T-helper 2 cell (primary cell): ENCODE data around the gene DNHD1.

Experiments
- DNase-seq, 5 experiments: peaks; one replicate each; pipeline versions ENCODE4 v3.0.0 to v3.0.0-alpha.2; 2012 to 2022
- total RNA-seq, 2 donors: gene quantifications; one replicate each; lab custom pipeline; 2026; lab: John Stamatoyannopoulos, UW

The DNHD1 gene, protein sequence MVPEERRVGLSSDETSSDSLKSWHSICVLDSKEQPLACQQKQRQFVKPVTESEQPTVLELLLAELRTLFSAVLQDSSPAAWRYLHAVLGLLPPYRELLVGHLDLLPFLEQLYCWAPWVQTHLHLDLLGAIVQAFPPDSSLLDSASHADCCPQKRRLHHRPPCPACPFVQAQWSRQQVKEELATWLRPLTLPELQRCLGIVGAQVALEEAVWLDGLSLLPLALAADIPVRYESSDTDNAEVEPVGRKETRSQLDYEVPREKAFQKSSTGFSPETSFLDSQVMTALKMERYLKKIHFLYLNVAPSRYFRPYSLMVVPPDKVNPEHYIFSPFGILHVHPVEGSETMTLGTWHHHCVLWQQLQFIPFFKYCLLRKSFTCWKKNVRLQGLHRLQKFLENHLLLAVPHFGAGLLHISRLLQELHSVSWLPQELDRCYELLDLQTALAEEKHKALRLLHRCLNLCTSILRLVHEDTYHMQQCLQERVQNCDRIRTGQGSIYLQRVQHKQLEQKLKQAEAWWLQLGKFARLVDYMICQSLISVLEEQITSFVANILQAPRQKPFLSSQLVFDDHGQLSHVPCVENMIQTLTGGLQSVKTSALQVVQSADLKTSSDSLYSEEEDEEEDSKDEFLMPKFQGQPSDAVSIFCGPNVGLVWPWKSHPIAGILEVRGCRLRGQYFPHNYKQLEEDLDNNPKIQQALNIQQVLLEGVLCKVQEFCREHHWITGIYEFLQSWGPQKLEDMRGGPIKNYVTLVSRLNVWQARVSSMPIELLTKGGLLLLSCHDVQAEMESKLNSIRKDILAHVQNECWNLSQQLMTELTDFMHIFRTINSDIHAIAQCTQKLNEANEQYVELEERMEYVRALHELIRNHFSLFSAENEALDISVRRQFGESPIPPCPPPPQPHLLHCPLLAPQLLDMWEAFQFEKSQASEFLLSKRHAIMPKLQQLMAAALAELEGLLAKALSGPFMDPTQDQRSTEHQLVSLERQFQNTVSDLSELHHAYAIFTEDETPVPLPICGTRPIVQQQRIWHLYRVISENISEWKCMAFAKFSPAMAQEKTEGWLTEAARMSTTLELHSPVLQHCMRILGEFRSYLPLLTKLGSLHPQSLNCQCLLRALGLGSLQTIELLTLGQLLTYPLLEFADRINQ (N-terminal part only)
- 59.2 to 61.1 reads per million in 2 donors for total RNA-seq

DNA sequence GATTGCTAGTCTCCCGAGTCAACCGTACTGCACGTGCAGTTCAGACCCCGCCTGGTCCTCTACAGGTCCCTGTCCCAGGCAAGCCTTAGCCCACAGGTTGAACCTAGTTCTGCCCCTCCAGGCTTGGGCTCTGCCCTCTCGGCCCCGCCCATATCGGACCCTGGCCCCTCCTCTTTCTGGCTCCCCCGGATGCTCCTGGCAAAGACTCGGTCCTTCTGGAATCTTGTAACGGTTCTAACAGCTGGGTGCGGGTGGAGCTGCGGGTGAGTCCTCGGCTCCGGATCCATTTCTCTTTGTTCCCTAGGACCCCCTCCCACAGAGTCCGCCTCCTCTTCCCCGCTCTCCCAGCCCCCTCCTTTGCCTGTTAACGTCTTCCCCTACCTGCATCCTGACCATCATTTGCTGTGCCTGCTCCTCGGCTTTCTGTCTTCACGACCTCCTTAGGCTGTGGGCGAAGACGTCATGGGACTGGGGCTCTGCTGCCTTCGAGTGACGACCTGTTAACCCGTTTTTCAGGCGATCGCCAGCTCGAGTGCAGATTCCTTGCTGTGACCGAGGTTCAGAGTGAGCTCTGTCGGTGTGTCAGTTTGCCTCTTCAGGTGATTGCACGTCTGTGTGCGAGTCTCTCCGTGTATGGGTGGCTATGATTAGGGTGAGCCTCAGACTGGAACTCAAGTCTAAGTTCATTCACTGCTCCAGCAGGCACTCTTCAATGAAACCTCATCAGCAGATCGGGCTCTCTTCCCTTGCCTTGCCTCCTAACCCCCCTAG lies at the start of gene DNHD1:
Gene DNHD1, plus strand, starts transcription at position 212 of the 771 bp plus-strand sequence. CDS start 936 bp downstream, outside the sequence.
- no peak for DNase-seq

DNA sequence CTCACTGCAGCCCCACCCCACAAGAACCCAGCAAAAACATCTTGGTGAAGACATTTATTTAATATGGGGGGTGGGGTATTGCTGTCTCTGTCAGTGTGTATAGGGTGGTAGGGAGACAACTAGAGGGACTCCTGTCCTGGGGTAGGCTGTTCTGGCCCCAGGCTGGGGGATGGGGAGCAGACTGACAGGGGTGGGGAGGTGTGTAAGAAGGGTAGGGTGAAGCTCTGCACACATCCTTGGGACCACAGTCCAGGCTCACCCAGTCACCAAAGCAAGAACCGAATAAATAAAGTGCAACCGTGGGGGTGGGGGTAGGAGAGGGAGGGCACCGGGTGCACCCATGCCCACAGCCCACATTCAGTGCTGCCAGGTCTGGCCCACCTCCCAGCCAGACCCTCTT lies 48.5 kb upstream of the DNHD1 start:
- DNase-seq, result no peak

DNA sequence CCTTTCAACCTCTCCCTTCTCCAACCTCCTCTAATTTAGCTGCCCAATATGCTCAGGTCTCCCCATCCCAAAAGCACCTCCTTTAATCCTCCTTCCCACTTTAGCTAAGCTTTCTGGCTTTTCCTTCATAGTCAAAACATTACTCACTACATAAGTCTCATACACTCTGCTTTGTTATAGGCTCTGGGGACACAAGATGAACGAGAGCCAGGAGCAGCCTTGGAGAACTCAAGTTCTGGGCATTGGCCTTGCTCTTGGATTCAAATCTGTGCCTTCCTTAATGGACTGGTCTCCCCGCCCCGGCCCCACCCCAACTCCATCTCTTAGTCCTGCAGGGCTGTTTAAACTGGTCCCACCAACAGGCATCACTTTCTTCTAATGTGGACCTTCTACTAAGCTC lies 44.9 kb upstream of the DNHD1 start:
- DNase-seq, result no peak

DNA sequence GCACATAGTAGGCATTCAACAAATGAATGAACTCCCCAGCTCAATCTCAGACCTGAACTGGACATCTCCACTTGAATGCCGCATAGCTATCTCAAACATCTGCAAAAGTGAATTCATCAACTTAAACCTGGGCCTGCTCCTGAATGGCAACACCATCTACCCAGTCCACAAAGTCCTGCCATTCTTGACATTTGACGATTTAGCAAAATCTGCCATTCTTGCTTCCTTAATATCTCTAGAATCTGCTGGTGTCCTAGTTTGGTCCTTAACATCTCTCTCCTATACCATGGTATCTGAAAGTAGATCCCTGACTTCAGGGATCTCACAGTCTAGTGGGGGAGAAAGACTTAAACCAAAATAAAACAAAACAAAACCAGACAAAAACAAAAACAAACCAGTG lies 43.9 kb upstream of the DNHD1 start:
- no peak for DNase-seq

DNA sequence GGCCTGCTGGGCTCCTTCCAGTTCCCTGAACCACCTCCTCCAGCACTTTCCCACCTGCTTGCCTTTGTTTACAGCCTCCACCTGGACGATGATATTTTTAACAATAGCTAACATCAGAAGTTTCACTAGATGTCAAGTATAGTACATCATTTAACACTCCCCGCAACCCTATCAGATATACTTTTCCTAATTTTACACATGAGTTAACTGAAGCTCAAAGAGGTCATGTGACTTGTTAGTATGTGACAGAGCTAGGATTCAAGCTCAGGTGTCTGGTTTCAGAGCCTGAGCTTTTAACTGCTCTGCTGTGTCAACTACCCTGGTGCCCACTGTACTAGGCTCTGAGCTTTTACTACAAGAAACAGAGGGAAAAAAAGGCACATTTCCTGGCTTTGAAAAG lies 42.0 kb upstream of the DNHD1 start:
- no peak for DNase-seq

DNA sequence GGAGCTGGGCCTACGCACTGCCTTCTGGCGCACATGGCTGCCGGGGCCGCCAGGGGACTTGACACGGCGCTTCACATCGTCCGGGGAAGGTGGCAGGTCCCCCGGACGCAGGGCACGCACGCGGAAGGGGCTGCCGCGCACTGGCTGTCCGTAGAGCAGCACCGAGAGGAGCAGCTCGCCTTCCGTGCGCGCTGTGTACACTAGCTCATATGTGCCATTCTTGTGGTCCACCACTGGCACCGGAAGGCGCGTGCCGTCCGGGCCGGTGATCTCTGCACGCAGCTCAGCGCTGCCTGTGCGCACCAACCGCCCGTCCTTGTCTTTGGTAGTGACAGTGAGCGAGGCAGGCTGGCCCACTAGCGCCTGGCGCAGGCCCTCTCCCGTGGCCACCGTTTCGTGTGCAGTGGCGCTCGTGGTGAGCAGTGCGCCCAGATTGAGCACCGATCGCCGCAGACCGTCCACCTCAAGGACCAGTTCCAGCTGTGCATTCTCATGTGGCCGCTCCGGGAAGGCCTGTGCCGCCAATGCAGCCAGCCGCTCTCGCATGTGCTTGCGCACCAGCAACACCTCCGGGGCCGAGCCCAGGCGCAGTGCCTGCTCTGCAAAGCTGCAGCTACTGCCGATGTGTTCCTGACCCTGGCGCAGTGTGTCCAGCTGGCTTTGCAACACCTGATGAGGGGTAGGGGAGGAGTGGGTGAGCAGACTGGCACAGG lies 40.6 kb upstream of the DNHD1 start:
- no peak for DNase-seq

DNA sequence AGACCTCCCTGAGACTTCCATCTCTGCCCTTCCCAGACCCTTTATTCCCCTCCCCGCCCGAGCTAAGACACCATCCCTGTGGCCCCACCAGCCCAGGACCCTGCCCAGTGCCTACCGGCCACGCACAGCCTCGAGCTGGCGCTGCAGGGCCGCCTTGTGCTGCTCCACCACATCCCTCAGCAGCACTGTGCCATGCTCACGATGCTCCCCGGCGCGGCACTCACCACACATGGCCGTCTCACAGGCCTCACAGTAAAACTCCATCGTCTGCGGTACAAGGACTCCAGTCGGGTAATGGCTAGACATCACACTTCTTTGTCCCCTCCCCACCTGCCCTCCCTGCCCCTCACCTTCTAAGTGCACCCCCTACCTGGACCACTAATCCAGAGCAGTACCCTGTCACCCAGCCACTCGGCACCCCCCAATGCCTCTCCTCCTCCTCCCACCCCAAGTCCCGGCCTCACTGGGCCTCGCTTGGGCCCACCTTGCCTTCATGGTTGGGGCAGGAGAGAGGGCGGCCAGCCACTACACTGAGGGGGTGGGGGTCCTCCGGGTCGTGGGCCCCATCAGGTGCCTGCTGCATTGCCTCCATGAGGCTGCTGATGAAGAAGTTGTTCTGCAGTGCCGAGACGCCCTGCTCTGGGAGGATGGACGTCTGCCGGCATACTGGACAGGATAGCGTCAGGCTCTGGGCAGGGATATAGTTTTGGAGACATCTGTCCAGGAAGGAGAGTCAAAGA lies 39.3 kb upstream of the DNHD1 start:
- no peak for DNase-seq

DNA sequence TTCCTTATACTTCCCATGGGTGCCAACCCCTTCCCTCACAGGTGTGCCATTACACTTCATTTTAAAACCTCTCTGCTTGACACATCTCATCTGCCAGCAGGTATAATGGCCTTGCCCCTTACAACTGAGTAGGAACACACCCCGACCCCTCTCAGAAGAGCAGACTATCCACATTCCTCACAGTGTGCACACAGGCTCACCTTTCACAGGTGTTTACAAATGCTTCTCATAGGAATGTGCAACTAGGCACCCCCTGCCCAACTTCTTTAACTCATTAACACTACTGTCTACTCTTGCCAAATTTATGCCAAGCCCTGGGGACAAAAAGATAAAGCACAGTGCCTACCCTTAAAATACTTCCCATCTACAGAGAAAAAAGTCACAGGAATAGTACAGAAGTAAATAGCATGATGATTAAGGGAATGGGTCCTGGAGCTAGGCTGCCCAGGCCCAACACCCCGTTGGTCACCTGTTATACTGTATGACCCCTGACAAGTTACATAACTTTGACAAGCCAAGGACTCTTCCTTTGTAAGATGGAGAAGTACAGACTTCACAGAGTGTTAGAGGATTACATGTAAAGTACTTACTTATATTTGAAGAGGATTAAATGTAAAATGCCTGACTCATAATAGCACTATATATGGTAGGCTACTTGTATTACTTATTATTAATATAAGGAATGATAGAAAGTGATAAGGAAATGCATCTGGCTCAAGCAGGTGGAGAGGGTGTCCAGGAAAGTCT lies 38.6 kb upstream of the DNHD1 start:
- no peak for DNase-seq

DNA sequence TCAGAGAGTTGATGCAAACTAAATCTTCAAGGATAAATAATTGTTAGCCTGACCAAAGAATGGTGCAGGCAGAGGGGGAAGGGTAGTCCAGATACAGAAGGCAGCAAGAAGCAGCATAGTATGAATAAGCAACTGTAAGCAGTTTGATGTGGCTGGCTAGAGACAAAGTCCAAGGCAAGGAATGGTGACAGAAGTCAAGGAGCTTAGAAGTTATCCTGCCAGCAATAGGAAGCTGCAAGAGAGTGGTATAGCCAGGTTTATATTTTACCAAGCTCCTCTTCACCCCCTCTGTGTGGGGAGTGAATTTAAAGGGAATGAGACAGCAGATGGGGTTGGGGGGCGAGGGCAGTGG lies 38.0 kb upstream of the DNHD1 start:
- DNase-seq, result no peak

DNA sequence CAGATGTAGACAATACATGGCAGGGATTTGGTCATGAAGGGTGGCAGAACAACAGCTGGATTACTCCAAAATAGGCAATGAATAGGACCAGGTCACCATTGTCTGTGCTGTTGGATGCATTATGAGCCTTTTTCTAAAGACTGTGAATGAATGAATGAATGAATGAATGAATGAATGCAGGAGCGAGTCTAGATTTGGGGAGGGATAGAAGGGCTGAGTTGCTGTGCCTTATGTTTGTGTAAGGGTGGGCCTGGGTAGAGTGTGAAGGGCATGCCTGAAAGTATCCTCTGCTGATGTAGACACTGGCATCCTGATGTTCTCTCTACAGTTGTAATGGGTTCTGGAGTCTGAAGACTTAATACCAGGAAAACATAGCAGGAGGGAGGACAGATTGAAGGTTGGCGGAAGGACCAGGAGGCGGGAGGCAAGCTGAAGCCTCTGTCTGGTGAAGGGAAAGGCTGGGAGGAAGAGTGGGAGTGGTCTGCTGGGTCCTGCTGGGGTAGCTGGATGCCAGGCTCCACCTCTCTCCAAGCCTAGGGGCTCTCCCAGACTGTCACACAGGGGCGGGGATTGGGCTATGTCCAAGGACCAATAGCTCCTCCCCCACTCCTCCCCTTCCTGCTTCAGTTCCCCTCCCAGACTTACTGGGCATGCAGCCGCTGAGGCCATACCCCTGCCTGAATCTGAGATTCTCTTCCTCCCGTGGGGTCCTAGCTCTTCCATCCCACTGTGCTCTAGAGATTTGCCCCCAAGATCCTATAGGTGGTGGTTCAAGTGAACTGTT lies 28.2 kb upstream of the DNHD1 start:
- DNase-seq, result no peak

DNA sequence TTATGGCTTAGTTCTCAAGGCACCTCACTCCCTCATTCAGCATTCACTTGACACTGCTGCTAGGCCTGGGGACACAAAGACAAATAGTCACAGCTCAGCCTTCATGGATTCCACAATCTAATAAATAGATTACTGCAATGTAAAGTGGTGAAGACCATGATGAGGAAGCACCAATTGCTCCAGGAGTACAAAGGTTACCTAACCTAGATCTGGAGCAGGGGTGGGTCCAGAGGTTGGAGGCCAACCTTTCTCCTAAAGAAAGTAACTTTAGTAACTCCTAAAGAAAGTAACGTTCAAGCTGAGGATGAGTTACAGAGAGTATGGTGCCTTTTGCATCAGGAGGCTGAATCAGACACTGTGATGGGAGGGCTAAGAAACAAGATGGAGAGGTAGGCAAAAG lies 27.5 kb upstream of the DNHD1 start:
- no peak for DNase-seq

DNA sequence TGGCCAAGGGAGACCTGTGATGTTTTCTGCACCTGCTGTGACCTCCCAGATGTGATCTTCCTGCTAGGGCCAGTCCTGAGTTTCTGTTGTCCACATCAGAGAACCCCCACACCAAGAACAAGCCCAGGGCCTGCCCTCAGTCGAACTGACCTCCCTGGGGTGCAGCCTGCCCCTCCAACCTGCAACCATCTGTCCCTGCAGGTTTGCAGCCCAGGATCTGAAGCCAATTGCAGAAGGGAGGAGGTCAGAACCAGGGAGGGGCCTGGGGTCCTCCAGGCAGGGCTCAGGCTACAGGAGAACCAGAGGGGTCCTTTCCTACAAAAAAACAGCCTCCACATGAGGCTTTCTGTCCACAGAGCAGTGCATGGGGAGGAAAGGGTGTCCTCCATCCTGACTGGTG lies 24.1 kb upstream of the DNHD1 start:
- DNase-seq, result no peak

DNA sequence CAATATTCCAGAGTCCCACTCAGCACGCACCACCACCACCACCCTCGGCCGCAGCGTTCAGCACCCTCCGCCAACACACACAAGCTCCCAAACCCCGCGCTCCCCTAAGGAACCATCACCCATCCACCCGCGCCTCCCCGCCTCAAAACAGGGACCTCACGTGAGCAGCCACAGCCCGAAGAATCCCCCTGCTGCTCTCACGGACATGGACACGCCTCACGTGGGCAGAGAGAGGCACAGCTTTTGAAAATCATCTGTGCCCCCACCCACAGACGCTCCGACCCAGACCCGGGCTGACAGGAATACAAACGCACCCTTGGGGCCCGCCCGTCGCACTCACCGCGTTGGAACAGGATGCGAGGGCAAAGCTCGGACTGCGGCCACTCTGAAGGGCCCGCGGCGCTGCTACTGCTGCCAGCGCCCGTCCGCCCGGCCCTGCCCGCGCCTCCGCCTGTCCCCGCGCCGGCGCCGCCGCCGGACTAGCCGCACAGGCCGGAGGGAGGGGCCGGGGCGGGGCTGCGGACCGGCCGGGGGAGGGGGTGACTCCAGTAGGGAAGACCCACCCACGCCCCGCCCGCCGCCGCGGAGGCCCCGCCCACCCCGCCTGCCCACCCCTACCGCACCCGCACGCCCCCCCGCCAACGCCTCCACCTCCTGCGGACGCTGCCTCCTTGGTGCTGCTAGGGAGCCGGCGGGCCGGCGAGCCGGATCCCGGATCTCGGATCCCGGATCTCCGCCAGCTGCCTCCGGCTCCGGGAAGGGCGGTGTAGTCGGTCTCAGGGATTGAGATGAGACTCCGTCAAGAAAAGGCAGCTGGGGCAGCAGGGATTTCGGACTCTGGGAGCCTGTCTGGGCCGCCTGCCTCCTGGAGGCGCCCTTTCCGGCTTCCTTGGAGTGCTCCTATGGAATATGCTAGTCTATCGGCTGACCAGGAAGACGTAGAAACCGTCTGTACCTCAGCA lies 23.3 kb upstream of the DNHD1 start, which contains the start of gene TRIM3:
Gene TRIM3, minus strand, starts transcription at position 491 of the 962 bp plus-strand sequence. CDS start 8,246 bp downstream, outside the sequence.
- DNase-seq, result peak; percentile 36 to 71 (median 63)

DNA sequence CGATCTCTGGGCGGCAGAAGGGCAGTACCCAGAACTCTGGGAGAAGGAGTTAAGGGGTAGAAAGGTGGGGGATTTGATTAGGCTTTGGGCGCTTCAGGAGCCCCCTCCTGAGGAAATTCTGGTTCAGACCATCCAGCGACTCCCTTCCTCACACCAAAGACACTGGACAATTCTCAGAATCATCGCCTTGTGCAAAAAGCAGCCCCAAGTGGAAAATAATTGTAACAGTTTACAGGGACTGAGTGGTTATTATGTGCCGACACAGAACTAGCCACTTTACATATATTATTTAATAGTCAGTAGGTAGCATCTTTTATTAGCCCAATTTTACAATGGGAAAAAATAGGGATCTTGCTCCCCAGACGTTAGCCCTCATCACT lies 22.7 kb upstream of the DNHD1 start:
- DNase-seq, result no peak

DNA sequence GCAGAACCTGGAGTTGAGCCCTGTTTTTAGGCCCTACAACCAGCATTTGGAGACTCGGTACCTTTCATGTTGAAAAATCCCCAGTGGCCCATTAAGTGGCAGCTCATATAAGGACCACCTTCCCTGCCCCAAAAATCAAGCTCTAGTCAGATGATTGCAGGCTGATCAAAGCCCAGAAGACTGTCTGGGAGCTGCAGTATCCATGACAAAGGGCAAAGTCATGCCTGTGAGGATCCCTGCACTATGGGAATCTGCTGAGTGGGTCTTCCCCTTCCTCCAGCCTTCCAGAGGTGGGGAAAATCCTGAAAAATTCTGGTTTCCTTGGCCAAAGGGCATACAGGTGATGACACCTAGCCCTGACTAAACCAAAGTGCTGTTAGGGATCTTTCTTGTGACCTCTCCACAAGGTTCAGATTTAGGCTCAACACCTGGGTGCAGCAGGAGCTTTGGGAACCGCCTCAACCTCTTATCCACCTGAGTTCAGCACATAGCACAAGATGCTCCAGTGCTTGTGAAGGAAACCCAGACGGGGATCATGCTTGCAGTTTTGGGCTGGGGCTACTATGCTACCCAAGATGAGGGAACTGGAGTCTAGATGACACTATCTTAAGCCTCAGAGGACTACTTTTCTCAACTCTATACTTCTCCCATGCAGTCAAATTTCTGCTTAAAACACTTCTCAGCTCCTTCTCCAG lies 22.1 kb upstream of the DNHD1 start:
- DNase-seq, result no peak

DNA sequence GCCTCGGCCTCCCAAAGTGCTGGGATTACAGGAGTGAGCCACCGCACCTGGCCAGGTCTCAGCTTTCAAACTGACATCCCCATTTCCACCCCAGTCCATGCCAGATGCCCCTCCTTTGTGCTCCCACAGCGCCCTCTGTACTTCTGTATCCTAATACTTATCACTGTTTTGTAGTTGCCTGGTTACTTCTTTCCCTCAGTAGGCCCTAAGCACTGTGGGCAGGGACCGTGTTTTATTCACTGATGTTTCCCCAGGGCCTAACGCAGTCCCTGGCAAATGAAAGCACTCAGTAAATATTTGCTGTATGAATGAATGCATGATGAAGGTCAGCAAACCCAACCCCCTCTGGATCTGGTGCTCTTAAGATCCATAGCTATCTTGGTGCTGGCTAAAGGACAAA lies 21.1 kb upstream of the DNHD1 start:
- DNase-seq, result no peak

DNA sequence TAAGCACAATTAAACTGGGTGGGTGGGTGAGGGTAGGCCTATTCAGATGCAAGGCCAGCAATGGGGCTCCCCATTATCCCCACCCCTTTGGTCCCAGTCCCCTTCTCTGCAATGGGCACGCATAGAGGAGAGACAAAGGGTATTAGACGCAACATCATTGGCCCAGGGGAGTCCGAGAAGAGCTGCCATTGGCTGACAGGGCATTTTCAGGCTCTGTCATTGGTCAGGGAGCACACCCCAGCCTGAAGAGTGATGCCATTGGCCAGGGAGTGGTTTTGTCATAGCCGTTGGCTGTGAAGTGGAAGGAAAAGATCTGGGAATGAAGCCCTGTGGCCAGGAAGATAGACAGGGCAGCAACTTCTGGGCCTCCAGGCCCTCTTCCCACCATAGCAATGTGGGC lies 20.5 kb upstream of the DNHD1 start:
- DNase-seq, result no peak
